GM12872 (cell line): ENCODE data around the gene UBE2R2.

Experiments
- TF ChIP-seq, protein P1 (sequence below): IDR thresholded peaks from 3 replicates; pipeline ENCODE4 v1.5.1; 2011; ENCODE audit warnings: low read depth, mild to moderate bottlenecking, low read length, moderate library complexity; ENCODE audit not compliant: insufficient read depth

Gene UBE2R2

DNA sequence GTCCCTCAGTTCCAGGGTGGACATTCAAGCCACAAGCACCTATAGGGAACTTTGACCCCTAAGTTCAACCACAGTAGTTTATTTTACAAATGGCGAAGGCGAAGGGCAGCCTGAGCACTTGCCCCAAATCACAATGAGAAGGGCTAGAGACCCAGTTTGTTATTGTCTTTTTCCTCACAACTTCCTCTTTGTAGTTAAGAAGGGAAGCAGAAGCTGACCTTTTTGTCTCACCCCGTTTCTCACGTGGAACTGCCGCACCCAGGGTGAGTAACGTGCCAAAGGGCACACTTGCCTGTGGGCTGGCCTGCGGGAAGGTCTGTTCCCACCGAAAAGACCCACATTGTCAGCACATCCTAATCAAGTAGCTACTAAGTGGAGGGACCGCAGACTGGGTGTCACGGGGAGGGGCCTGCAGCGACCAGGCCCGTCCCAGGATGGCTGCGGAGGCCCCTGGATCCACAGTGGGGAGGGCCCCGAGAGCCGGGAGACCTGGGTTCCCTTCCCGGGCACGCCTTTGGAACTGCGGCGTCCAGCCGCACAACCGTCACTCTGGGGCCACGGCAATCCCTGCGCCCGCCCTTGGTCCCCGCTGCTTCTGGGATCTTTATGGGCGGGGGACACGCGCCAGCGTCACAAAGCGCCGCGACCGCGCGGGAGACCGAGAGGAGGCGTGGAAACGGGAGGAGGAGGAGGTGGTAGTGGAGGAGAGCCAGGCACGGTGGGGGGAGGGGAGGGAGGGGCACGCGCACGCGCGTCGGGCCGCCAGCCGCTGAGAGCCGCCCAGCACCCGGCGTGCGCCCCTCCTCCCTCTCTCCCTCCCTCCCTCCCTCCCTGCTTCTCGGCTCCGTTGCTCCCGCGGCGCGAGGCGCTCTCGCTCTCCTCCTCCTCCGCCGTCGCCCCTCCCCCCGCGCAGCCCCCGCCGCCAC, at the start of gene UBE2R2:
TSS of gene UBE2R2 (plus strand) at position 834 of the 926 bp plus-strand sequence. CDS start 598 bp downstream, outside the sequence.
- TF ChIP-seq, protein P1, sequence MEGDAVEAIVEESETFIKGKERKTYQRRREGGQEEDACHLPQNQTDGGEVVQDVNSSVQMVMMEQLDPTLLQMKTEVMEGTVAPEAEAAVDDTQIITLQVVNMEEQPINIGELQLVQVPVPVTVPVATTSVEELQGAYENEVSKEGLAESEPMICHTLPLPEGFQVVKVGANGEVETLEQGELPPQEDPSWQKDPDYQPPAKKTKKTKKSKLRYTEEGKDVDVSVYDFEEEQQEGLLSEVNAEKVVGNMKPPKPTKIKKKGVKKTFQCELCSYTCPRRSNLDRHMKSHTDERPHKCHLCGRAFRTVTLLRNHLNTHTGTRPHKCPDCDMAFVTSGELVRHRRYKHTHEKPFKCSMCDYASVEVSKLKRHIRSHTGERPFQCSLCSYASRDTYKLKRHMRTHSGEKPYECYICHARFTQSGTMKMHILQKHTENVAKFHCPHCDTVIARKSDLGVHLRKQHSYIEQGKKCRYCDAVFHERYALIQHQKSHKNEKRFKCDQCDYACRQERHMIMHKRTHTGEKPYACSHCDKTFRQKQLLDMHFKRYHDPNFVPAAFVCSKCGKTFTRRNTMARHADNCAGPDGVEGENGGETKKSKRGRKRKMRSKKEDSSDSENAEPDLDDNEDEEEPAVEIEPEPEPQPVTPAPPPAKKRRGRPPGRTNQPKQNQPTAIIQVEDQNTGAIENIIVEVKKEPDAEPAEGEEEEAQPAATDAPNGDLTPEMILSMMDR = no peak

GRCh38 chr9:33776578-33776977, 40.4 kb upstream of the UBE2R2 start:
- TF ChIP-seq, protein P1 = no peak

DNA sequence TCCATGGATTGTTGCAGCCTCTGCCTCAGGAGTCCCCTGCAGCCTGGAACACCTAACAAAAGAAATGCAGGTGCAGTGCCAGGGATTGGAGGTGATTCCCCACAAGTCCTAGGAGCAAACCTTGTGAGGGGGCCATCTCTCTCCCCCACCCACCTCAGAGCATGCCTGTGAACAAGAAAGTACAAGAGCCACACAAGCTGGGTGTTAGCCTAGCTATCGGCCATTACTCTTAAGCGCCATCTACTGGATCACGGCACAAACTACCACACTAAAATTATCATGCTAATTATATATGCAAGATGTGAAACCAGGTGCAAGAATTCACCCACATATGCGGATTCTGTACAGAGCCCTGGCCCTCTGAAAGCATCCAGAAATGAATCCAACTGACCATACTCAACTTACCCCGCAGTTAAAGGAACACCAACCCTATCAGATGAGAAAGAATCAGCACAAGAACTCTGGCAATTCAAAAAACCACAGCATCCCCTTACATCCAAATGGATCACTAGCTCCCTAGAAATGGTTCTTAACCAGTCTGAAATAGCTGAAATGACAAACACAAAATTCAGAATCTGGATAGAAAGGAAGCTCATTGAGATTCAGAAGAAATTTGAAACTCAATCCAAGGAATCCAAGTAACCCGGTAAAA, 38.1 kb upstream of the UBE2R2 start:
- TF ChIP-seq, protein P1 = peak; percentile 89

DNA sequence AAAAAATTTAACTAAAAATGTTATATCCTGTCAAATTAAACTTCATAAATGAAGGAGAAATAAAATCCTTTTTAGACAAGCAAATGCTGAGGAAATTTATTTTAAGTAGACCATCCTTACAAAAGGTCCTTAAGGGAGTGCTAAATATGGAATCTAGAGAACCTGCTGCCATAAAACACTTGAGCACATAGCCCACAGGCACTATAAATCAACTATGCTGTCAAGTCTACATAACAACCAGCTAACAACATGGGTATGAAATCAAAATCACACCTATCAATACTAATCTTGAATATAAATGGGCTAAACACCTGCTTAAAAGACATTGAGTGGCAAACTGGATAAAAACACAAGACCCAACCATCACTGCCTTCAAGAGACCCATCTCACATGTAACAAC, 36.7 kb upstream of the UBE2R2 start:
- TF ChIP-seq, protein P1 = no peak

- TF ChIP-seq, protein P1 = no peak
Measured at GRCh38 chr9:33781736-33782135, 35.2 kb upstream of the UBE2R2 start.

DNA sequence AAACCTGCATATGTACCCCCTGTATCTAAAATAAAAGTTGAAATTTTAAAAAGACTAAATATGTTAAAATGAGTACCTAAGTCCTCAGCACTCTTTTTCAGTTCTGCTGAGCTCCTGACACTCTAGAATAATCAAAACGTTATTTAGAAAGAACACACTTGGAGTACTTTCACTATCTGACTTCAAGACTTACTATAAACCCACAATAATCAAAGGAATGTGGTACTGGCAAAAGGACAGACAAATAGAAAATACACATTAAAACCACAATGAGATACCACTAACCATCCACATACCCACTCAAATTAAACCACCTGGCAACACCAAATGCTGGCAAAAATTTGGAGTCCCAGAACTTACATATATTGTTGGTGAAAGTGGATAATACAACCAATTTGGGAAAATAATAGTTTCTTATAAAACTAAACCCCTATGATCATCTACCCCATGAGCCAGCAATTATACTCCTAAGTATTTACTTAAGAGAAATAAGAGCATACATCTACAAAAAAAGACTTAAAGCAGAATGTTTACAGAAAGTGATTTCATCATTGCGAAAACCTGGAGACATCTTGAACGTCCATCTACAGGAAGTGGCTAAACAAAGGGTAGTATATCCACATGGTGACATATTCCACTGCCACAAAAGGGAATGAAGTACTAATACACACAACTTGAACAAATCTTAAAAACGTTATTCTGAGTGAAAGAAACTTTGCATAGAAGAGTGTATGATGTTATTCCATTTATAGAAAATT, 34.4 kb upstream of the UBE2R2 start:
- TF ChIP-seq, protein P1 = no peak

DNA sequence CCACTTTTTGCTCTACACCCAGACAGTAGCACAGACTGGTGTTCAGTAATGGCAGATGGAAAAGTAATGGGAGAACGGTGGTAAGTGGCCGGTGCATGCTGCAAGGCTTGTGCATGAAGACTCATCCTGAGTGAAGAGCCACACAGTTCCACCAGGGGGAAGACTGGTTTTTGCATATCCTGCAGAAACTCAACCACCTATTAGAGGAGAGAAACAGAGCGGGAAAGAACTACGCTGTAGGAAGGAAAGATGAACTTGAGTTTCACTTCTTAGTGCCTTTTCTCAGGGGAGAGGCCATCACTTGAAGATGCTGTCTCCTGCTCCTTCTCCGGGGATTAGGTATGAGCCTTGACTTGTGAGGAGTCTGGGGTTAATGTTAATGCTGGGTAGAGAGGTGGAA, 31.0 kb upstream of the UBE2R2 start:
- TF ChIP-seq, protein P1 = peak; percentile 56
